GM21423 (cell line): ENCODE results near the gene UBE2C.
A peak's percentile ranks its signal among the peaks of the same experiment; 100 is the strongest.
"Not testable (repeated sequence)": the region's sequence is repeated elsewhere in the genome, so short reads cannot be mapped to it uniquely, and the experiment has no call there.

ENCODE experiments used
- ATAC-seq: cut with Tn5 transposase; IDR thresholded peaks from one replicate; pipeline ENCODE4 v1.9.1; 2021; ENCODE audit warnings: mild to moderate bottlenecking, moderate library complexity; ENCODE audit not compliant: unreplicated experiment

Gene UBE2C

DNA sequence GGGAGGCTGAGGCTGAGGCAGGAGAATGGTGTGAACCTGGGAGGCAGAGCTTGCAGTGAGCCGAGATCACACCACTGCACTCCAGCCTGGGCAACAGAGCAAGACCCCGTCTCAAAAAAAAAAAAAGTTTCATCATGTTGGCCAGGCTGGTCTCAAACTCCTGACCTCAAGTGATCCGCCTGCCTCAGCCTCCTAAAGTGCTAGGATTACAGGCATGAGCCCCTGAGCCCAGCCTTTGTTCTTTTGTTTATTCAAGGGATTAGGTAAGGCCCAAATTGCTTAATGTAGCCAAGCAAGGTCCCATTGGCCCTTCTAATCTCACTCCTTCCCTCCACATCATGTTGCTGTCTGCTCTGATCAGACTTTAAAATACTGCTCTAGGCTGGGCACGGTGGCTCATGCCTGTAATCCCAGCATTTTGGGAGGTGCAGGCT is 17.2 kb downstream of the UBE2C start:
- ATAC-seq: not testable (repeated sequence)

DNA sequence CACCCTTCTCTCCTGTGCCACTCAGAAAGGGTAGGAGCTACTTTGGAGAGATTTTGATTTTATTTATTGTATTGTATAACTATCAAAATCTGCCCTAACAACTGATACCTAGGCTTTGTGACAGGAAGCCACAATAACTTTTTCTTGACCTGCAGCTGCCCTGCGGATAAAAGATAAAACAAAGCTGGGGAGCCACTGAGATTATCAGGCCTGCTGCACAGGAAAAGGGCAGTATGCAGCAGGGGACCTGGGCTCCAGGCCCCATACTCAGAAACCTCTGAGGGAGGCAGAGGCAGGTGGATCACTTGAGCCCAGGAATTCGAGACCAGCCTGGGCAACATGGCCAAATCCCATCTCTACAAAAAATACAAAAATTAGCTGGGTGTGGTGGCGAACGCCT is 20.2 kb downstream of the UBE2C start:
- no peak for ATAC-seq

DNA sequence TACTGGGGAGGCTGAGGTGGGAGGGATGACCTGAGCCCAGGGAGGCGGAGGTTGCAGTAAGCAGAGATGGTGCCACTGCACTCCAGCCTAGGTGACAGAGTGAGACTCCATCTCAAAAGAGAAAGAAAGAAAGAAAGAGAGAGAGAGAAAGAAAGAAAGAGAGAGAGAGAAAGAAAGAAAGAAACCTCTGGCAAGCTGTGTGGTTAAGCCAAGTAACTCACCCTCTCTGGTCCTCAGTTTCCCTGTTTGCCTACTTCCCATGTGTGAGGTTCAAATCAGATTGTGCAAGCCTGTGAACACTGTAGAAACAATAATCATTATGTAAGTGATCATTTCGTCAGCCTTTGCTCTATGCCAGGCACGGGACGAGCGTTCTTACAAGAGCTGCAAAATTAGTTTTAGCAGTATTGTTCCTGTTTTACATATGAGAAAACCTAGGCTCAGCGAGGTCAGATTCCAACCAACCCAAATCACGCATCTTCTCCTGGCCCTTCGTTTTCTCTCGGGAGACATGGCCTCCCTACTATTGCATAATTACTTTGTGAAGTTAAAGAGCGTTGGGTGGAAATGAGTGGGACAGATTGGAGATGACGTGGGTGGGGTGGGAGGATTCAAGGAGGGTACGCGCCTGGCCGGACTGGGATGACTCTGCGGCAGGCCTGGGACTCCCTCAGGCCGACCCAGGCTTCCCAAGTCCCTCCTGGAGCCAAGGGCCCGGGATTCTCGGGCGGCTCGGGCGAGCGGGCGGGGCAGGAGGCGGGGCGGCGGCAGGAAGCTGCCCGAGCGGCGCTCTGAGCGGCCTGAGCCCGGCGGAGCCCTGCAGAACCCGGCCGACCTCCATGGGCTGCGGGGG is 20.8 kb downstream of the UBE2C start, which contains the start of gene SNX21:
Gene SNX21 (plus strand): TSS at position 770 of the 853 bp plus-strand sequence. CDS start 121 bp downstream, outside the sequence.
- ATAC-seq: no peak

DNA sequence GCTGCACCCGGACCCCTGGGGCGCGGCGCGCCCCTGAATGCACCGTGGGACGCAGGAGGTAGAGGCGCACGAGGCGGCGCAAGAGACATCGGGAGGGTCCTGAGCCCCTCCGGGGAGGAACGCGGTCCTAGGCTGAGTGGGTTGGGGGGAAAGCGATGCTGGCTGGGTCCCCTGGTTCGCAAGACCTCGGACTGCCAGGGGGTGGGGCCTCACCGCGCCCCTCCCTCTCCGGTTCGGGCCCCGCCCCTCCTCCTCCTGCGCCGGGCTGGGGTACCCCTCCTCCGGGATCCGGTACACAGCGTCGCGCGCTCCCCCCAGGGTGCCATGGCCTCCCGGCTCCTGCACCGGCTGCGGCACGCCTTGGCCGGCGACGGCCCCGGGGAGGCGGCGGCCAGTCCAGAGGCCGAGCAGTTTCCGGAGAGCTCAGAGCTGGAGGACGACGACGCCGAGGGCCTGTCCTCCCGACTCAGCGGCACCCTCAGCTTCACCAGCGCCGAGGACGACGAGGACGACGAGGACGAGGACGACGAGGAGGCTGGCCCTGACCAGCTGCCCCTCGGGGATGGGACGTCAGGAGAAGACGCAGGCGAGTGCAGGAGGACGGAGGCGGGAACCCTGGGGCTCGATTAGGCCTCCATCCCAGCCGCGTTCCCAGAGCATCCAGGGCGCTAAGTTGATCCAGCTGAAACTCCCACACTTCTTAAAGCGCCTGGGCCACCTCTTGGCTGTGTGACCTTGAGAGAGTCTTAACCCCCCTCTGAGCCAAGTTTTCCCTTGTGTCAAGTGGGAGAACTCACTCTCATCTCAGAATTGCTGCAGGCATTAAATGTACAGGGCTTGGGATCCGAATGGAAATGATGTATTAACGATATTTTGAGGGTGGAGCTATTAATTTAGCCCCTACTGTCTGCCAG is 21.7 kb downstream of the UBE2C start:
- no peak for ATAC-seq

GRCh38 chr20:45834797-45835161 is 22.3 kb downstream of the UBE2C start:
- no peak for ATAC-seq

GRCh38 chr20:45835329-45835765 is 22.9 kb downstream of the UBE2C start:
- ATAC-seq: no peak

DNA sequence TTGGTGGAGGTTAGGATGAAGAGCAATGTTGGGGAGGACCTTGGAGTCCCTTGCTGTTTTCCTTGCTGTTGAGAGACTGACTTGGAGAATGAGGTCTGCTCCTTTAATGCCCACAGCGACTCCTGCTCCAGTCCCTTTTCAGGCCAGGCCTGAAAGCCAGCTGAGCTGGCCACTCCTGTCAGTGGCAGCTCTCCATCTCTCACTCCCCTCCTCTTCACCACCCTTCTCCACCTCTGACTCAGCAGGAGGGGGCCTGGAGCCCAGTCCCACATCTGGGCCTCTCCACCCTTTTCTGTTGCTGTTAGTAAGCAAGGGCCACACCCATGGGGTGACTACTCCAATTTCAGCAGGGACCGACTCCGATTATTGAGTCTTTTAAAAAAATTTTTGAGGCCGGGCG is 23.4 kb downstream of the UBE2C start:
- no peak for ATAC-seq

DNA sequence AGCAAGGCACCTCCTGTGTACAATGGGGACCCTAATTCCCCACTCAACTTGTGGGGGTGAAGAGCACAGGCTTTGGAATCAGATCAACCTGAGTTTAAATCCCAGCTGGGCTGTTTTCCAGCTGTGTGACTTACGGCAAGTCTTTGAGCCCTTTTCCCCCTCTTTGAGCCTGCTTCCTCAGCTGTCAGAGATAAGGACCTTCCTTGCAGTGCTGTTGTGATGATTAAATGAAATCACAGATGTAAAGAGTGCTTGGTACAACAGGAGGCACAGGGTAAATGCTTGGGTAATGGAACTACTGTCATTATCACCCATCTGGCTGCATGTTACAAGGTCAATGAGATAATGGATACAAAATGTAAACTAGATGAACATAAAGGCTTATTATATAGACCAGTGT is 24.4 kb downstream of the UBE2C start:
- ATAC-seq: no peak

GRCh38 chr20:45840700-45841198 is 28.3 kb downstream of the UBE2C start:
- ATAC-seq: no peak

GRCh38 chr20:45841407-45842129 is 29.1 kb downstream of the UBE2C start:
- no peak for ATAC-seq

DNA sequence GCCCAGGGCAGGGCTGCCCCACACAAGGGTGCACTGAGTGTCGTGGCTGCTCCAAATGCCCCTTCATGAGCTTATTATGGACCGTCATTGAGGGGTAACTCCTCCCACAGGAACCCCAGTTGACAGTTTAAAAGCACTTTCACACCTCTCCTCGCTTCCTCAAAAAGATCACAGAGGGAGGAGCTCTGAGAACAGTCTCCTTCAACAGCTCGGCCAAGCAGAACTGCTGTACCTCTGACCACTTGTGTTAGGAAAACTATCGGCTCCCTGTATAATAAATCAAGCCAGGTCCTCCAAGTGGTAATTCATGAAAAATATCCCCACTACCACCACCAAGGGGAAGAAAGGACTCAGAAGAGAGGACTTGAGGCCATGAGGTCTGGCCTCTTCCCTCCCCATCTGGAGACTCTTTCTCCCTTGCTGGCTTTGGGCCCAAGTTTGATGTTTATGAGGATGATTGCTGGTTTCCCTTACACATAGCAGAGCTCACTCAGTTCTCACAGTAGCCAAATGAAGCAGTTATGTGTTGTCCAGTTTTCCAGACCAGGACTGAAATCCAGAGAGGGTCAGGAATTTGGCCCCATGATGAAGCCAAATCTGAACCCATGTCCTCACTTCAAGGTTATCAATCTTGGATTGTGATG is 29.8 kb downstream of the UBE2C start:
- peak; percentile 55 for ATAC-seq

- ATAC-seq: no peak
Measured at GRCh38 chr20:45843506-45843905, 31.1 kb downstream of the UBE2C start.

- ATAC-seq: no peak
Measured at GRCh38 chr20:45845452-45845851, 33.0 kb downstream of the UBE2C start.

DNA sequence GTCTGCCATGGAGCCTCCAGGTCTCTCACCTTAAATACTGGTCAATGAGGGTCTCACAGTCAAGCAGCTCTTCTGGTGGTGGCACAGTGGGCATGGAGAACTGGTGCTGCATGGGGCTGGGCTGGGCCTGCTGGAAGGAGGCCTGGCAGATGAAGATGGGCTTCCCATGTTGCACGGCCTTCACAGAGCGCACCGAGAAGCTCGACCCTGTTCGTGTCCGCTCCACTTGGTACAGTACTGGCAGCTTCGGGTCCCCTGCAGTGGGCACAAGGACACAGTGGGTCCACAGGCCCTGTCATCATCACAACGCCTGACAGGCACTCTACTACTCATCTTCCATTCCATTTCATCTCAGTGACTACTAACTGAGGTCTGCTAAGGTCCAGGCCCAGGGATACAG is 36.0 kb downstream of the UBE2C start:
- no peak for ATAC-seq

GRCh38 chr20:45848969-45849582 is 36.6 kb downstream of the UBE2C start:
- ATAC-seq: no peak

GRCh38 chr20:45850238-45850637 is 37.8 kb downstream of the UBE2C start:
- no peak for ATAC-seq

GRCh38 chr20:45850926-45851325 is 38.5 kb downstream of the UBE2C start:
- ATAC-seq: no peak

DNA sequence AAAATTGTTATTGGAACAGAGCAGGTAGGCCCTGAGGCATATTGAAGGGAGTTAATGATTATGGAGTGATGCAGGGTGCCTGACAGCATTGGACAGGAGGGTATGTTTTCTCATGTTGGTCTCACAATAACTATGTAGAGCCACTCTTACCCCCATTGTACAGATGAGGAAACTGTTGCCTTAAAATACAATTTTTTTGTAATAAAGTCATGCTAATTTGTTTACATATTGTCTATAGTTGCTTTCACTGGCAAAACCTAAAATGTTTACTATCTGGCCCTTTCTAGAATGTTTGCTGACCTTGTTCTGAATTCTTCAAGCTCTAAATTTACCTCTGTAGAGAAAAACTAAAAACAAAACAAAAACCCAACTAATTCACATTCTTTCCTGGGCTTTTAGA is 39.1 kb downstream of the UBE2C start:
- ATAC-seq: no peak

GRCh38 chr20:45852326-45852725 is 39.9 kb downstream of the UBE2C start:
- ATAC-seq: no peak

DNA sequence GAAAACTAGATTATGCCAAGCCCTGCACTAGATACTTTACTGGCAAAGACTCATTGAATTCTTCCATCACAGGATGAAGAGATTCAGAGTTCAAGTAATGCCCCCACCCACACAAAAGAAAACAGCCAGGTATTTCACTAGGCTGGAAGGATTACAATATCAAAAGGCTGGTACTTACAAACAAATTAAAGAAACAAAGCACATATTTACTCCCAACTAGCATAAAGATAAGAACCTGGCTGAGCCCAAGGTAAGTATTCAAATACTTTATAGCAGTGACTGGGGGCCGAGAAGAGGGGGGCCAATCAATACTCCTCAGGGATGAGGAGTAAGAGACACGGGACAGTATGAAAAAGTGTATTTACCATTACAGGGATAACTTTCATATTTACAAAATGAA is 41.0 kb downstream of the UBE2C start:
- no peak for ATAC-seq
